Muscle of leg (tissue), 11 donors: ENCODE results near the gene MYH10. TPM values are rescaled to one million over a fixed set of nuclear protein-coding genes. Genes with fewer than 3 reads are reported as not detected.

ENCODE experiments used
- DNase-seq: peaks from one replicate; pipeline ENCODE4 v3.0.0; 2013
- H3K27ac ChIP-seq: one replicate; pipeline ENCODE4 v1.5.1; 2013; ENCODE audit warnings: mild to moderate bottlenecking, low read length, control low read depth
- H3K27me3 ChIP-seq: one replicate; pipeline ENCODE4 v1.6.1; 2013; ENCODE audit warnings: low read length; ENCODE audit not compliant: control insufficient read depth, insufficient read depth
- H3K36me3 ChIP-seq: one replicate; pipeline ENCODE4 v1.6.1; 2013; ENCODE audit warnings: low read length; ENCODE audit not compliant: control insufficient read depth, insufficient read depth
- H3K4me1 ChIP-seq: one replicate; pipeline ENCODE4 v1.6.1; 2013; ENCODE audit warnings: low read length; ENCODE audit not compliant: control insufficient read depth, insufficient read depth
- H3K4me3 ChIP-seq: one replicate; pipeline ENCODE4 v1.5.1; 2013; ENCODE audit warnings: low read length, control low read depth
- H3K9me3 ChIP-seq: replicated peaks from 2 replicates; pipeline ENCODE4 v1.6.1; 2013; ENCODE audit warnings: low read depth, low read length; ENCODE audit not compliant: control insufficient read depth
- WGBS: methylation state at CpG from one replicate; pipeline ENCODE4 v1.1.5; 2013; ENCODE audit warnings: missing lambda C conversion rate; ENCODE audit not compliant: insufficient coverage; 5-methylcytosine and 5-hydroxymethylcytosine counted together
- polyA plus RNA-seq, 8 donors: library from polyadenylated mRNA; unstranded; fragments of 120-200 nt; gene quantifications; one replicate each; pipeline versions ENCODE4 v1.2.1 to v1.2.3, GENCODE V29; 2013; ENCODE audit warnings: inconsistent platforms in 1 of 8, low replicate concordance in 1 of 8; ENCODE audit not compliant: insufficient read length in 8 of 8, insufficient read depth in 1 of 8
- total RNA-seq: library from RNA; stranded (reverse); fragments of 120-200 nt; gene quantifications from one replicate; pipeline ENCODE4 v1.2.4, GENCODE V29; 2013

Gene MYH10
- total and polyA plus RNA-seq, 9 donors, result 44.2 to 92.6 (median 72.6) TPM

GRCh38 chr17:8445536-8445935 lies 185.0 kb downstream of the MYH10 start:
- DNase-seq, result no peak
- Histone ChIP-seq H3K27me3 (no peaks in the 10 kb centered on the region), H3K9me3 (no peaks in the 10 kb centered on the region), H3K36me3 (peaks cover 34% of the 10 kb centered on the region), H3K27ac (peak overlapping the region; percentile 59), H3K4me3 (no peak overlapping the region), H3K4me1 (no peaks in the 10 kb centered on the region)
- whole genome bisulfite sequencing, result 55% methylated on average over 2 of the region's 4 CpGs

GRCh38 chr17:8444494-8444893 lies 186.0 kb downstream of the MYH10 start:
- DNase-seq, result no peak
- Histone ChIP-seq H3K4me1 (no peaks in the 10 kb centered on the region), H3K9me3 (no peaks in the 10 kb centered on the region), H3K27me3 (no peaks in the 10 kb centered on the region), H3K36me3 (peaks cover 36% of the 10 kb centered on the region), H3K27ac (no peak overlapping the region), H3K4me3 (no peak overlapping the region)
- WGBS, result 100% methylated on average over 1 of the region's 4 CpGs

- Histone ChIP-seq H3K36me3 (peaks cover 29% of the 10 kb centered on the region), H3K9me3 (no peaks in the 10 kb centered on the region), H3K4me1 (no peaks in the 10 kb centered on the region), H3K4me3 (no peak overlapping the region), H3K27ac (no peak overlapping the region), H3K27me3 (no peaks in the 10 kb centered on the region)
- 75% methylated on average over 5 of the region's 7 CpGs for WGBS
- DNase-seq, result no peak
These were observed 186.8 kb downstream of the MYH10 start for GRCh38 chr17:8443756-8444155.

GRCh38 chr17:8442310-8442709 lies 188.2 kb downstream of the MYH10 start:
- Histone ChIP-seq H3K4me3 (no peak overlapping the region), H3K27me3 (no peaks in the 10 kb centered on the region), H3K9me3 (no peaks in the 10 kb centered on the region), H3K27ac (no peak overlapping the region), H3K4me1 (no peaks in the 10 kb centered on the region), H3K36me3 (peaks cover 27% of the 10 kb centered on the region)
- no peak for DNase-seq
- WGBS, result no CpG with 5 or more reads among the region's 2 CpGs

GRCh38 chr17:8441690-8442089 lies 188.8 kb downstream of the MYH10 start:
- WGBS, result 60% methylated on average over 1 of the region's 2 CpGs
- H3K36me3 ChIP-seq, result peaks cover 22% of the 10 kb centered on the region
- H3K27ac ChIP-seq, result no peak overlapping the region
- H3K4me3 ChIP-seq, result no peak overlapping the region
- no peaks in the 10 kb centered on the region for H3K9me3 ChIP-seq
- DNase-seq, result no peak
- peaks cover 3% of the 10 kb centered on the region for H3K4me1 ChIP-seq
- no peaks in the 10 kb centered on the region for H3K27me3 ChIP-seq

GRCh38 chr17:8439681-8440080 lies 190.8 kb downstream of the MYH10 start:
- H3K36me3 ChIP-seq, result peaks cover 14% of the 10 kb centered on the region
- 100% methylated on average over 1 of the region's 3 CpGs for WGBS
- H3K27ac ChIP-seq, result no peak overlapping the region
- peaks cover 3% of the 10 kb centered on the region for H3K4me1 ChIP-seq
- DNase-seq, result no peak
- no peak overlapping the region for H3K4me3 ChIP-seq
- no peaks in the 10 kb centered on the region for H3K27me3 ChIP-seq
- no peaks in the 10 kb centered on the region for H3K9me3 ChIP-seq

GRCh38 chr17:8438441-8438840 lies 192.1 kb downstream of the MYH10 start:
- Histone ChIP-seq H3K4me3 (no peak overlapping the region), H3K9me3 (no peaks in the 10 kb centered on the region), H3K27ac (no peak overlapping the region), H3K27me3 (no peaks in the 10 kb centered on the region), H3K36me3 (peaks cover 7% of the 10 kb centered on the region), H3K4me1 (peaks cover 3% of the 10 kb centered on the region)
- no peak for DNase-seq
- WGBS, result no CpG with 5 or more reads among the region's 5 CpGs

GRCh38 chr17:8436844-8437171 lies 193.7 kb downstream of the MYH10 start:
- H3K27ac ChIP-seq, result peak overlapping the region; percentile 97
- peak; percentile 21 for DNase-seq
- H3K4me3 ChIP-seq, result peak overlapping the region; percentile 90
- peaks cover 7% of the 10 kb centered on the region for H3K36me3 ChIP-seq
- H3K9me3 ChIP-seq, result no peaks in the 10 kb centered on the region
- H3K4me1 ChIP-seq, result peaks cover 3% of the 10 kb centered on the region
- WGBS, result no CpG with 5 or more reads among the region's 5 CpGs
- no peaks in the 10 kb centered on the region for H3K27me3 ChIP-seq

- WGBS, result 1% methylated on average over 22 of the region's 43 CpGs
- Histone ChIP-seq H3K36me3 (peaks cover 7% of the 10 kb centered on the region), H3K9me3 (no peaks in the 10 kb centered on the region), H3K4me3 (peak overlapping the region; percentile 90), H3K27me3 (no peaks in the 10 kb centered on the region), H3K27ac (peak overlapping the region; percentile 97), H3K4me1 (peaks cover 3% of the 10 kb centered on the region)
- peak; percentile 76 for DNase-seq
These were observed 194.2 kb downstream of the MYH10 start for GRCh38 chr17:8436169-8436843.

- no peaks in the 10 kb centered on the region for H3K9me3 ChIP-seq
- H3K4me1 ChIP-seq, result peaks cover 3% of the 10 kb centered on the region
- no peaks in the 10 kb centered on the region for H3K27me3 ChIP-seq
- peak within 1 kb of the TSS; percentile 90 for H3K4me3 ChIP-seq
- H3K36me3 ChIP-seq, result peaks cover 7% of the 10 kb centered on the region
- peak within 1 kb of the TSS; percentile 97 for H3K27ac ChIP-seq
- DNase-seq, result peak; percentile 99
- WGBS, result under 1% methylated on average over 65 of the region's 68 CpGs
These were observed 195.0 kb downstream of the MYH10 start, which contains the start of gene NDEL1 for GRCh38 chr17:8435245-8436168. TSS of gene NDEL1 (plus strand) at chr17:8435884. CDS start at chr17:8444272, 8,388 bp downstream.
